HG02970 (cell line): ENCODE data around the gene CCDC81.

ENCODE experiments used
- ATAC-seq: cut with Tn5 transposase; IDR thresholded peaks from one replicate; pipeline ENCODE4 v1.9.1; 2021; ENCODE audit warnings: mild to moderate bottlenecking, moderate library complexity, moderate number of reproducible peaks; ENCODE audit not compliant: unreplicated experiment, low FRiP score

Gene CCDC81

GRCh38 chr11:86461892-86462291 lies 87.2 kb downstream of the CCDC81 start:
- no peak for ATAC-seq

- no peak for ATAC-seq
Measured at GRCh38 chr11:86463120-86463519, 88.4 kb downstream of the CCDC81 start.

GRCh38 chr11:86463955-86464354 lies 89.3 kb downstream of the CCDC81 start:
- no peak for ATAC-seq

GRCh38 chr11:86464509-86465221 lies 90.0 kb downstream of the CCDC81 start:
- ATAC-seq = no peak

GRCh38 chr11:86468169-86468568 lies 93.5 kb downstream of the CCDC81 start:
- ATAC-seq = no peak

GRCh38 chr11:86469491-86470388 lies 95.1 kb downstream of the CCDC81 start:
- no peak for ATAC-seq
